GM13977 (cell line): ENCODE measurements around the gene UNC13A.

Experiments used
- DNase-seq: peaks from one replicate; pipeline ENCODE4 v3.0.0; 2012; ENCODE audit warnings: low spot score
- in situ Hi-C: fragments of 300-500 bp; cut with MboI; formaldehyde crosslinking; loops from one replicate; pipeline ENCODE4 v1.12.0; 2022; ENCODE audit warnings: low sequenced_read_pairs, low pct_unique_long_range_greater_than_20kb, mixed read lengths, inconsistent platforms; ENCODE audit not compliant: unreplicated experiment
- TF ChIP-seq, protein P1 (sequence below): IDR thresholded peaks from 2 replicates; pipeline ENCODE4 v1.5.1; 2012; ENCODE audit warnings: mild to moderate bottlenecking, control low read depth; ENCODE audit not compliant: insufficient read depth; ENCODE audit errors: extremely low read depth, missing control alignments

The UNC13A gene

DNA sequence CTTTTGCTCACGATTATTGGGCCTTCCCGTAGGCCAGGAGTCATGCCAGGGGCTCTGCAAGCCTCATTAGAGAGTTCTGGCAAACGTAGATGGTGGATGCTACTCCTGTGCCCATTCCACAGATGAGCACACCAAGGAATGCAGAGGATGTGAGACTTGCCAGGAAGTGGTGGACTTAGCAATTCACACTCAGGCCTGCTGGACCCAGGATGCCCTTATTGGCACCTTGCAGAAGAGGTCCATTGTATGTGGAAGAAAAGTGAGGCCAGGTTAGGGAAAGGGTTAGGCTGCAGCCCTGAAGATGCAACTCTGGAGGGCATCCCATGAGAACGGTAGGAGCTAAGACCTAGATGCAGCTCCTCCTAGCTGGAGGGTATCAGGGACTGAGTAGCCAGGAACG, 5.9 kb downstream of the UNC13A start:
- in situ Hi-C loops: no loop called here
- no peak for DNase-seq
- TF ChIP-seq, protein P1, sequence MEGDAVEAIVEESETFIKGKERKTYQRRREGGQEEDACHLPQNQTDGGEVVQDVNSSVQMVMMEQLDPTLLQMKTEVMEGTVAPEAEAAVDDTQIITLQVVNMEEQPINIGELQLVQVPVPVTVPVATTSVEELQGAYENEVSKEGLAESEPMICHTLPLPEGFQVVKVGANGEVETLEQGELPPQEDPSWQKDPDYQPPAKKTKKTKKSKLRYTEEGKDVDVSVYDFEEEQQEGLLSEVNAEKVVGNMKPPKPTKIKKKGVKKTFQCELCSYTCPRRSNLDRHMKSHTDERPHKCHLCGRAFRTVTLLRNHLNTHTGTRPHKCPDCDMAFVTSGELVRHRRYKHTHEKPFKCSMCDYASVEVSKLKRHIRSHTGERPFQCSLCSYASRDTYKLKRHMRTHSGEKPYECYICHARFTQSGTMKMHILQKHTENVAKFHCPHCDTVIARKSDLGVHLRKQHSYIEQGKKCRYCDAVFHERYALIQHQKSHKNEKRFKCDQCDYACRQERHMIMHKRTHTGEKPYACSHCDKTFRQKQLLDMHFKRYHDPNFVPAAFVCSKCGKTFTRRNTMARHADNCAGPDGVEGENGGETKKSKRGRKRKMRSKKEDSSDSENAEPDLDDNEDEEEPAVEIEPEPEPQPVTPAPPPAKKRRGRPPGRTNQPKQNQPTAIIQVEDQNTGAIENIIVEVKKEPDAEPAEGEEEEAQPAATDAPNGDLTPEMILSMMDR: no peak

DNA sequence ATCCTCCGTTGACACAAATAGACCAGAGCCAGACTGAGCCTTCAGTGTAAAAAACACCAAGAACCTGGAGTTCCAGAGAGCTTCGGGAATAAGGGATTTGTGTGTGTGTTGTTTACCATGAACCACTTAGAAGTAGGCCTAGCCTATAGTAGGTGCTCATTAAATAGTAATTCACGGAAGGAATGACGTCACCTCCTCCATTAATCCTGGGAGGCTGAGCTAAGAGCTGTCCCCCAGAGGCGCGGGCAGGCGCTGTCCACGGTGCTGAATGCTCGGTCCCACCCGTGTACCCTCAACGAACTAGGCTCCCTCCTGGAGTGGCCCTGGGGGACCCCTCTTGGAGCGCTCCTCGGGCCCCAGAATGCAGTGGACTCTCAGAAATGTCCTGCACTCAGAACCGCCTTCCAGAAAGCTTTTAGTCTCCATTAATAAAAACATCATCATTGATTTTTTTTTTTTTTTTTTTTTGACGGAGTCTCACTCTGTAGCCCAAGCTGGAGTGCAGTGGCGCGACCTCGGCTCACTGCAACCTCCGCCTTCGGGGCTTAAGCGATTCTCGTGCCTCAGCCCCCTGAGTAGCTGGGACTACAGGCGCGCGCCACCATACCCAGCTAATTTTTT, 6.5 kb downstream of the UNC13A start:
- peak; percentile 70 for DNase-seq
- in situ Hi-C loops: no loop called here
- TF ChIP-seq, protein P1: no peak

DNA sequence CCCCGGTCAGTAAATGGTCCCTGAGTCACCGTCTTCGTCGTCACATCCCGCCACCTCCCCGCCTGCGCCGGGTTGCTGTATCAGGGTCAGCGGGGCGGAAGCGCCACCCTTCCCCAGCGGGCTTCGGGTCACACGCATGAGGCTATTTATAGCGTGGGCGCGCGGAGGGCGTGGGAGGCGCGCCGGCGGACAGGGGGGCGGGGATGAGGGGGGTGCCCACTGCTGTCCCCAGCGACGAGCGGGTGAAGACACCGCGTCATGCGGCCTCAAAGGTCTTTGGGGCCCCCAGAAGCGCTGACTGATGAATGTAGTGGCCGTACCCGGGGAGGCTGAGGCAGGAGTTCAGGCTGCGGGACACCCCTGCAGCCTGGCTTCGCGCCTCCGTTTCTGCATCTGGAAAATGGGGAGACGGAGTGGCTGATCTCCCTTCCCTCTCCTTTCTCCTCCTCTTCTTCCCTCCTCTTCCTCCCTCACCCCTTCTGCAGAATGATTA, 7.9 kb downstream of the UNC13A start:
- TF ChIP-seq, protein P1: no peak
- DNase-seq: peak; percentile 89

DNA sequence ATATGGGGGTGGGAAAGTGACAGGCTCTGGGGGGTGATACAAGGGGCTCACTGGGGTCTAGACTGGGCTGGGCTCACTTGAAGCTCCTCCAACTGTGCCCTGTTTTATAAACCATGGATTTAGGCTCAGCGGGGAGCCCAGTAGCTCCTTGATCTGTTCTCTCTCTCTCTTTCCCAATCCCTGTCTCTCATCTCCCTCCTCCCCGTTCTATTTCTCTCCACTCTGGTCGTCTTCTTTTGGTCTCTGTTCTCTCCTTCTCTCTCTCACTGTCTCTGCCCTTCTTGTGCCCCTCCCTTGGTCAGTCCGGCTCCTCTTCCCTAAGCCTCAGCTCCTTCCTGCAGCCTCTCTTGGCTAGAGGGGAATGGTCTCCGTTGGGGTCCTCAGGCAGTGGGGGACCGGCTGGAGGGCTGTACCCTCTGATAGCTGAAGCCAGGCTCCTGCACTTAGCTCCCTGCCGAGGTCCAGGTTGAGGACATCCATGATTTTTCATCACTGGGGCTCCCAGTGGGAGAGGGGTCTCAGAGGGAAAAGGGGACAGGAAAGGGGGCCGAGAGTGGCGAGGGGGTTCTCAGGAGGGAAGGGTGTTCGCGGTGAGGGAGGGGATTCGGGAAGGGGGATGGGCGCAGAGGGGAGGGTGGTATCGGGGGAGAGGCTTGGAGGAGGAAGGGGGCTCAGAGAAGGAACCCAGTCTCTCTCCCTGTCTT, 8.5 kb downstream of the UNC13A start:
- TF ChIP-seq, protein P1: no peak
- in situ Hi-C loops: no loop called here
- DNase-seq: peak; percentile 15

More for the DNA sequence above, 7.9 kb downstream of the UNC13A start:
- in situ Hi-C loops: no loop called here

DNA sequence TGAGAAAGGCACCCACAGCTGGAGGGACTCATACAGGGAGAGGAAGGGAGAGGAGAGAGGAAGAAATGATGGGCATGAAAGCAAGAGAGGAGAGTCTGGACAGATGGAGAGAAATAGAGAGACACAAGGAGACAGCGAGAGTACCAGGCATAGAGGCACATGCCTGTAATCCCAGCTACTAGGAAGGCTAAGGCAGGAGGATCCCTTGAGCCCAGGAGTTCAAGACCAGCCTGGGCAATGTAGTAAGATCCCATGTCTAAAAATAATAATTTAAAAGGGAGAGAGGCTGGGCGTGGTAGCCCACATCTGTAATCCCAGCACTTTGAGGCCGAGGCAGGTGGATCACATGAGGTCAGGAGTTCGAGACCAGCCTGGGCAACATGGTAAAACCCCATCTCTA, 9.3 kb downstream of the UNC13A start:
- TF ChIP-seq, protein P1: no peak
- in situ Hi-C loops: no loop called here

DNA sequence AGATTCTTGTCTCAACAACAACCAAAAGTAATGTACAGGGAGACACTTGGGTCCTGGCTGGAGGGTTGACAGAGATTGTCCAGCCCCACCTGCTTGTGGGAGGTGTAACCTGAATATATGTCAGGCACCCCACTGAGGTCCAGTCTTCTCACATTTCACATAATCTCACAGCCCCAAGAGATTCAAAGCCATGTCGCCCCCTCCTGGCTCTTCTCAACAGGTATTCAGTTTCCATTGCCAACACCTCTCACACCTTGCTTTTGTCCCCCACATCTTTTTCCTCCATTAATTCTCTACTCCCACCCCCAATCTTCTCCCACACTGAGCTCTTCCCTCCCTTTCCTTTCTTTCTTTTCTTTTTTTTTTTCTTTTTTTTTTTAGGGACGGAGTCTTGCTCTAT, 11.2 kb downstream of the UNC13A start:
- no peak for DNase-seq
- TF ChIP-seq, protein P1: peak; percentile 52
- in situ Hi-C loops: no loop called here

More for the DNA sequence above, 9.3 kb downstream of the UNC13A start:
- DNase-seq: no peak
